Neural cell (in vitro differentiated cells): ENCODE results near the gene FHAD1.

Source experiments
- CTCF ChIP-seq: fragments of 450-650 bp; IDR thresholded peaks from 2 replicates; pipeline ENCODE4 v1.5.1; 2014; ENCODE audit warnings: antibody characterized with exemption, mild to moderate bottlenecking, moderate library complexity; ENCODE audit not compliant: poor library complexity, severe bottlenecking
- EZH2 ChIP-seq: fragments of 200-600, 300-800 bp; shearing (Covaris generic), sonication (generic); IDR thresholded peaks from 2 replicates; pipeline ENCODE4 v1.6.1; 2014; ENCODE audit warnings: antibody characterized with exemption, low read length, borderline replicate concordance, mild to moderate bottlenecking; ENCODE audit not compliant: insufficient read depth, poor library complexity, severe bottlenecking
- POLR2AphosphoS5 ChIP-seq: IDR thresholded peaks from 2 replicates; pipeline ENCODE4 v1.6.1; 2012
- REST ChIP-seq: IDR thresholded peaks from 2 replicates; pipeline ENCODE4 v1.6.1; 2012; ENCODE audit warnings: borderline replicate concordance

GRCh38 chr1:15213341-15213821 lies 33.6 kb upstream of the FHAD1 start:
- TF ChIP-seq CTCF: no peak
- no peak for TF ChIP-seq REST
- no peak for TF ChIP-seq EZH2
- no peak for TF ChIP-seq POLR2AphosphoS5
